KMS-11 (cell line): ENCODE results near the gene OSGEPL1.

Experiments used
- H2AFZ ChIP-seq: fragments of 200-600 bp; sonication (generic); 2 replicates; pipeline ENCODE4 v1.6.1; 2016; ENCODE audit warnings: antibody characterized with exemption, mixed run types, low read depth
- H3K27ac ChIP-seq: fragments of 200-600 bp; sonication (generic); 2 replicates; pipeline ENCODE4 v1.6.1; 2016; ENCODE audit warnings: mild to moderate bottlenecking, mixed run types
- H3K27me3 ChIP-seq: fragments of 200-600 bp; sonication (generic); 2 replicates; pipeline ENCODE4 v1.6.1; 2017; ENCODE audit warnings: mild to moderate bottlenecking, low read depth, mixed run types, moderate library complexity; ENCODE audit not compliant: insufficient read depth
- H3K36me3 ChIP-seq: fragments of 200-600 bp; sonication (generic); 2 replicates; pipeline ENCODE4 v1.6.1; 2017; ENCODE audit warnings: mild to moderate bottlenecking, mixed run types; ENCODE audit not compliant: insufficient read depth
- H3K4me1 ChIP-seq: fragments of 200-600 bp; sonication (generic); 2 replicates; pipeline ENCODE4 v1.6.1; 2016; ENCODE audit warnings: mild to moderate bottlenecking, low read depth, mixed run types; ENCODE audit not compliant: poor library complexity, severe bottlenecking
- H3K4me2 ChIP-seq: fragments of 200-600 bp; sonication (generic); 2 replicates; pipeline ENCODE4 v1.7.0; 2016; ENCODE audit warnings: mild to moderate bottlenecking, mixed run types
- H3K4me3 ChIP-seq: fragments of 200-600 bp; sonication (generic); IDR thresholded peaks from 2 replicates; pipeline ENCODE4 v1.6.1; 2017; ENCODE audit warnings: low read depth, low read length, mixed read lengths; ENCODE audit not compliant: insufficient read depth
- H3K79me2 ChIP-seq: fragments of 200-600 bp; sonication (generic); 2 replicates; pipeline ENCODE4 v1.6.1; 2016; ENCODE audit warnings: low read depth, mixed run types; ENCODE audit not compliant: insufficient read depth
- H3K9ac ChIP-seq: fragments of 200-600 bp; sonication (generic); 2 replicates; pipeline ENCODE4 v1.6.1; 2016; ENCODE audit warnings: mild to moderate bottlenecking, mixed run types
- H4K20me1 ChIP-seq: fragments of 200-600 bp; sonication (generic); 2 replicates; pipeline ENCODE4 v1.6.1; 2016; ENCODE audit warnings: mild to moderate bottlenecking, mixed run types; ENCODE audit not compliant: insufficient read depth
- CTCF ChIP-seq: fragments of 200-600 bp; sonication (generic); conservative IDR thresholded peaks from 2 replicates; pipeline ENCODE4 v1.6.1; 2017; ENCODE audit warnings: low read depth, mild to moderate bottlenecking, antibody characterized with exemption, low read length, moderate library complexity, mixed read lengths

OSGEPL1 gene

DNA sequence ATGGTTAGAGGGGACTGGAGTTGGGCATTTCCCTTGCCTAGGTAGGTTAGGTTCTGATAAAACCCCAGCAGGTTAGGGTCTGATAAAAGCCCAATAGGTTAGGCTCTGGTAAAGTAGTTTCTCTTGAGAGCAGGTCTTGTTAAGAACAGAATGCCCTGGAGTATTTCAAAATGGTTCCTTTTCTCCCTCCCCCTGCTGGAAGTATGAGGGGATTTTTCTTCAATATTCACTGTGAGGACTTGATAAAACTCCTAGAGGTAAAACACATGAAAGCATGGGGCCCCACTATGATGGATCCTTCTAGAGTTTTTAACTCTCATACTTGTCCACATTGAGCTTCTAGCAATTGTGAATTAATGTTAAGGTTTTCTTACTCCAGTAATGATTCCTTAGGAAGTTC is 60.5 kb downstream of the OSGEPL1 start:
- Histone ChIP-seq H3K27me3 (no peaks in the 10 kb centered on the region), H3K4me1 (peaks cover 7% of the 10 kb centered on the region), H3K4me2 (no peak overlapping the region), H3K4me3 (no peak overlapping the region), H4K20me1 (no peaks in the 10 kb centered on the region), H3K36me3 (no peaks in the 10 kb centered on the region), H3K27ac (no peak overlapping the region), H3K9ac (no peak overlapping the region), H3K79me2 (no peaks in the 10 kb centered on the region), H2AFZ (no peak overlapping the region)
- TF ChIP-seq CTCF = peak; percentile 43

- Histone ChIP-seq H3K27ac (no peak overlapping the region), H3K4me1 (peaks cover 7% of the 10 kb centered on the region), H3K4me3 (no peak overlapping the region), H3K36me3 (no peaks in the 10 kb centered on the region), H3K4me2 (no peak overlapping the region), H3K79me2 (no peaks in the 10 kb centered on the region), H2AFZ (no peak overlapping the region), H4K20me1 (no peaks in the 10 kb centered on the region), H3K27me3 (no peaks in the 10 kb centered on the region), H3K9ac (no peak overlapping the region)
- no peak for TF ChIP-seq CTCF
These were observed 61.9 kb downstream of the OSGEPL1 start for GRCh38 chr2:189700681-189701080.

- Histone ChIP-seq H3K79me2 (no peaks in the 10 kb centered on the region), H3K4me2 (no peak overlapping the region), H3K4me1 (peaks cover 7% of the 10 kb centered on the region), H3K9ac (no peak overlapping the region), H3K4me3 (no peak overlapping the region), H3K27ac (no peak overlapping the region), H4K20me1 (no peaks in the 10 kb centered on the region), H3K36me3 (no peaks in the 10 kb centered on the region), H2AFZ (no peak overlapping the region), H3K27me3 (no peaks in the 10 kb centered on the region)
- peak; percentile 73 for TF ChIP-seq CTCF
These were observed 64.3 kb downstream of the OSGEPL1 start for GRCh38 chr2:189698020-189698887.
